Raji (cell line): ENCODE results near the gene PPP1R3G.

Experiments used
- POLR2A ChIP-seq: IDR thresholded peaks from 2 replicates; pipeline ENCODE4 v1.6.1; 2011; ENCODE audit warnings: low read depth, low read length, control low read depth; ENCODE audit not compliant: insufficient read depth

PPP1R3G gene

DNA sequence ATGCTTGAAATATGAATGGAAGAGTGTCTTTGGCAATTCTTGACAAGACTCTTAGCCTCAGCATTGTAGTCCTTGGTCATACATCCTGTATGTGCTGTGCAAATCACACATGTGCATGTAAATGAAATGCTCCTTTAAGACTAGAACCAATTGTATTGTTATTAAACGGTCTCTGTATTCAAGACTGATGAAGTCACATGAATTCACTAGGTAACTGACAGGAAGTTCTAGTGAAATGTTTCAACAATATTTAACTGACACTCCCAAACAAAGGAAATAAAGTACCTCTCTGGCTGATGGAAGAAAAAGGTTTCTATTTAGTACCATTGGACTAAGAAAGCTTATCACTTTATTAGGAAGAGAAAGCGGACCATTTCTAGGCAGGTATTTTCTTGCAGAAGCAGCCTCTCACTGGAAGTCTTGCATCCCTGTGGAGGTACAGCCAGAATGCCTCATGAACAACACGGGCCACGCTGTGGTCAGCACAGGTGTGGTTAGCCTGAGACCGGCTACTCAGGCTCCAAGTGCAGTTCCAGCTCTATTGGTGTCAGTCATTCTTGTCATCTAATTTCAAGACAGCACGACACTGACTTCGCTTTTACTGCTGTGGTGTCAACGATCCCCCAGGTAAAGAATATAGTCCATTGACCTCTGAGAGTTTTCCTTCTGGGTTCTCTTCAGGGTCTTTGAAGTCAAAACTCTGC lies 17.3 kb downstream of the PPP1R3G start:
- no peak for TF ChIP-seq POLR2A

DNA sequence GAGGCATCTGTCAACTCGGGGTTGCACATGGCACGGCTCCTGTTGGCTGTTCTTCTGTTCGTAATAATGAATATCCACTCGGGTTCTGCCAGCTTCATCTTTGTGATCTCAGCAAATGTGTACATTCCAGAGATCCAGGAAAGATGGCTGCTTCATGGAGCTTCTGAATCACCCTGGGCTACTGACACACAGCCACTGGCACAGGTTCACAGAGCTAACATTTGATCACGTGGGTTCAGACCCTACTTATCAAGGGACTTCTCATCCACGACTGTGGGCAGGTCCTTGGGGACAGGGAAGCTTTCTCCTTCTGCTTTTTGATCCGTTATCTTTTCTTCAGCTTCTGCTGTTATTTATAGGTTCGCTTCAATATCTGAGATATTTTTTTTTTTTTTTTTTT lies 18.1 kb downstream of the PPP1R3G start:
- no peak for TF ChIP-seq POLR2A

DNA sequence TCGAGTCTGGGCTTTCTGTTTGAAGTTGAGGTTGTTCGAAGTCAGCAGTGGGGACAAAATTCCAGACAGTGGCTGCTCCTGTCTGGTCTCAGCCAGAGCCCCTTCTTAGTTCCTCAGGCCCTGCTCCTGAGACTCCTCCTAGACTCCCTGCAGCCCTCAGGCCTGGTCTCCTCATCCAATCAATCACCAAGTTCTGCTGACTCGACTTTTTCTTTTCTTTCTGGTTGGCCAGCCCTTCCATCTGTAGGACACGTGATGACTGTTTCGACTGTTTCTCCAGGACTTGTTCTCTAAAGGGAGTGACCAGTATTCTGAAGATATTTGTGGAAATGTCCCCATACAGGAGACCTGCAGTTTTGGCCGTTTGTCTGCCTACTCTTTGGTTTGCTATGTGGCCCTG lies 19.5 kb downstream of the PPP1R3G start:
- no peak for TF ChIP-seq POLR2A

DNA sequence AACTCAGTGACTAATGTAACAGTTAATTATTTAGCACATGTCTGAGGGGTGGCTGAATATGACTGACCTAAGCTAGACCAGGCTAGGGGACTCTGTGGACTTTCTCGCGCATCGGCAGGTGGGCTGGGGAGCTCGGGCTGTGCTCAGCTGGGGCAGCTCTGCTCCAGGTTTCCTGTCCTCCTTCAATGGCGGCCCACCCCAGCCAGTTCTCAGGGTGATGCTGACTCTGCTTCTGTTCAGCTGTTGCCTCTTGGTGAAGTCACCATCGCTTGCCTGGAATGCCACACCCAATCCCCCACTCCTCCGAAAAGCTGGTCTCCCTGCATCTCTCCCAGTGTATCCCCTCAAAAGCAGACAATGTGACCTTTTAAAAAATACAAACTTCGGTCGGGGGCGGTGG lies 20.0 kb downstream of the PPP1R3G start:
- no peak for TF ChIP-seq POLR2A

DNA sequence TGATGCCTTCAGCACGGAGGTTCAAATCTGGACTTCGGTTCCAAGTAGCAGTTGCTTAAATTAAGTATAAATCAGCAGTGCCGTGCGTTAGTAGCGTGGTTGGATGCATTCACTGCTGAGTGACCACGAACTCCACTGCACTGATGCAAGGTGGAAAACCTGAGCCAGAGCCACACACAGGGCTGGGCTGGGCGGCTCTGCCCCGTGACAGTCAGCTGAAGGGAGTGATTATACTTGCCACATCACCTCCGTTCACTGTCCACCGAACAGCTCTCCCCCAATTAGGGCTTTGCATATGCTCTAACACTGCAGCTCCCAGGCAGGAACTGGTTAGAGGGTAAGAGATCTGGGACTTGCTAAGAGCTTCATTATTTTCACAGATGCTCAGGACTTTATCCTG lies 22.2 kb downstream of the PPP1R3G start:
- TF ChIP-seq POLR2A = no peak

DNA sequence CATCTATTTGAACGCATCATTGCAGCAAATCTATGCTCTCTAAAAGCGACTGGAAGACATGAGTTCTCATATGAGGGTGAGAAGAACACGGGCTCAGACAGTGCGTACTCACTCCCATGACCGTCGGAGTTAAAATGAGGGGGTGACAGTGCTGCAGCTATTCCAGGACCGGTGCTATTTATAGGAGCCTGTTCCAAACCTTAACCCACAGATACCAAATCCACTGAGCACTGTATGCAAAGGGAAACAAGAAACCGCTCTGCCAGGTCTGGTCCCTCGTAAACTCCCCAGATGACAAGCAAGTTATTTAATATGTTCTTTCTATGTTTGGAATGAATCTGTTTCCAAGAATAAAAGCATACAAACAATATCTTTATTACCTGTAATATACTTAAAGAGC lies 22.9 kb downstream of the PPP1R3G start:
- TF ChIP-seq POLR2A = no peak

DNA sequence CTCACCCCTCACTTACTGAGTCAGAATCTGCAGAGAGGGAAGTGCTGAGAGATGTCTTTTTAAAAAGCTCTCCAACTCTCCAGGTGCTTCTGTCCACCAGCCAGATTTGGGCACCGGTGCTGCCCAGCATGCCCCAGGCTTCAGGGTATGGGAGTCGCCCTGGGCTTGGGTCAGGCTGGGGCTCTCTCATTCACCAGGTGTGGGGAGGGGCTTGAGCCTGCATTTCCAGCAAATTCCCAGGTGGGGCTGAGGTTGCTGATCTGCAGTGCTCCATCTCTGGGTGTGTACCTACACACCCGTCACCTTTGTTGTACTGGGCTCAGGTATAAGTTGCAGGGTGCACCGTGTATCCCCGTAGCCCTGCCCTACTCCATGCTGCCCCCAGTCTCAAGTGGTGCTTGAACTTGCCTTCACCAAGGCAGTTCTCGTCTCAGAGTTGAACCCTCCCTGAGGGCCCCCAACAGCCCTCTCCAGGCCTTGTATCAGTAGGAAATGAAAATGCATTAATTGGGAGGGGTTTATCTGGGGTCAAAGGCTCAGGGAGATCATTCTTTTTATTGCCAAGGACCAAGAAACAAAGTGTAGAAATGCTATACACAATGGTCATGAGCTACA lies 23.5 kb downstream of the PPP1R3G start:
- no peak for TF ChIP-seq POLR2A

DNA sequence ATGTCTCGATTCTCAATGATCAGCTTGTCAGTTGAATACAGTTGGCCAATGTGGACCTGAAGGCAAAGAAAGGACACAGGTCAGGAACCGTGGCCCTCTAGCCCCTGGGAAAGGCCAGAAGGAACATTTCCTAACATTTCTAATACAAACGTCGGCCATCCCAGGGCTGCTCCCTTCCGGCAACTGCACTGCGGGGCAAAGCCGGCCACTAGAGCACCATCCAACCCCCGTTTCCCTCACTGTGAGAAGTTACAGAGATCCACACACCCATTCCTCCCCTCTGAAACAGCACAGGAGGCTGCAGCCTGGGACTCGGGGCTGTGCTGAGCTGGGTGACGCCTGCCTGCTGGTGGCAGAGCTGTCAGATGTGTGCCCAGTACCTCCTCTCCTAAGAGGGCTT lies 24.3 kb downstream of the PPP1R3G start:
- TF ChIP-seq POLR2A = no peak

DNA sequence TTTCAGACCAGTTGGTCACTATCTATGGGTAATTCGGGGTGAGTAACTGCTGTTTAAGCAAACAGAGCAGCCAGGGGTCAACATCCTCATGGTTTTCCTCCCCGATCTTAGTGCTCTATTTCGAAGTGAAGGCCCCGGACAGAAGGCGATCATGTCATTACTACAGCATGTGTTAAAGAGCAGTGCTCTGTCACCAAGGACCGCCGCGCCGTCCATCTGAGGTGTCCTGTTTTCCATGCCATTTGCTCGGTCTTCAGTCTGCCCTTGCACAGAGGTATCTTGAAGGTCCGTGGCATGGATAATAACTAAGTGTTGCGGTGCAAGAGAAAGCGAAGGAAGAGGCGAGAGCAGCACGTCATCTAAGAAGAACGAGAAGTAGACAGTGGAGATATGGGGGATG lies 25.1 kb downstream of the PPP1R3G start:
- no peak for TF ChIP-seq POLR2A

DNA sequence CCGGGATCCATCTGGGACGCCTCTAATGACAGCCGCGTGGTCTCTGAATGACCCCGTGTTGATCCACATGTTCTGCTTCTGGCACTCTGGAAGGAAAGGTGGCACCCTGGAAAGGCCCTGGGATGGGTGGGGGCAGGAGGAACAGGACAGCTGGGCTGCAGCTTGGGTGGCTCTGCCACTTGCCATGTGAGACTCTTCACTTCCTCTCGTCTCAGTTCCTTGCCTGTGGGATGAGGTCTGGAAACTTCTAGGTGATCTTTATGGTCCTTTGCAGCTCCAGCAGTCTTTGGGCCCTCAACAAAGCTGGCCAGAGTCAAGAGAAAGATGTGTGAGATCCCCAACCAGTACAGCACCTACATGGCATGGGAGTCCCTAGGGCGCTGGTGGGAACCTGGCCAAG lies 26.5 kb downstream of the PPP1R3G start:
- no peak for TF ChIP-seq POLR2A

DNA sequence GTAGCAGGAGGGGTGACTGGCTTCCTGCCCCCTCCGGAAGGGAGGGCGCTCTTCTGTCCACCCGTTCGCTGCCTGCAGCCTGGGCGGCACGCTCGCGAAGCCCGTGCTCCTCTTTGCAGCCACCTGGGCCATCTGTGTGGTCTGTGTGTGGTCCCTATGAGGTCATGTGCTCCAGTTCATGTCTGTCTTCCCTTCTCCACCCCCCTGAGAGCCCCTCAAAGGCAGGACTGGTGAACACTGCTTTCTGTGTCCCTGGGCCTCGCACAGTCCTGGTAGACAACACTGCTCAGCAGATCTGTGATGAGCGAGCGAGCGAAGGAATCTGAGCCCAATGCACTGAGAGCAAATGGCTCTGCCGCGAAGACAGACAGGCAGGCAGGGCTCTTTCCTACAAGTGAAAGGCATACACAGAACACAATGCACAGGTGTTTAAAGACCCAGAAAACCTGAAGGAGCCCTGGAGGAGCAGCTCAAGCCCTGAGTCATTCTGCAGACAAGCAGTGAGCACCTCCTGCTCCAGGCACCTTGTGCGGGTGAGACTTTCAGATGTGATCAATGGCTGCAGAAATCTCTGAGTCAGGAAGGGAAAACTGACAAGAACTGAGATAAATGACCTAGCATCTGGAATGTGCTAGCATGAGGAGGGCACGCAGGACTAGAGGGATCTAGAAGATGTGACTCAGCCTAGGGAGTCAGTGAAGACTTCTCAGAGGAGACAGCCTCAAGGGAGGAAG lies 27.1 kb downstream of the PPP1R3G start:
- no peak for TF ChIP-seq POLR2A

DNA sequence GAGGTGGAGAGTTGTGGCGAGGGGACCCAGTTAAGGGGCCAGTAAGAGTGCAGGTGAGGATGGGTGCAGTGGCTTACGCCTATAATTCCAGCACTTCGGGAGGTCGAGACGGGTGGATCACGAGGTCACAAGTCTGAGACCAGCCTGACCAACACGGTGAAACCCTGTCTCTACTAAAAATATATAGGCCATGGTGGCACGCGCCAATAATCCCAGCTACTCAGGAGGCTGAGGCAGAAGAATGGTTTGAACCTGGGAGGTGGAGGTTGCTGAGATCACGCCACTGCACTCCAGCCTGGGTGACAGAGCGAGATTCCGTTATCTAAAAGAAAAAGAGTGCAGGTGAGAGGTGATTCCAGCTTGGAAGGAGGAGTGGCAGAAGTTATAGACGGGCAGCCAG lies 28.0 kb downstream of the PPP1R3G start:
- no peak for TF ChIP-seq POLR2A

DNA sequence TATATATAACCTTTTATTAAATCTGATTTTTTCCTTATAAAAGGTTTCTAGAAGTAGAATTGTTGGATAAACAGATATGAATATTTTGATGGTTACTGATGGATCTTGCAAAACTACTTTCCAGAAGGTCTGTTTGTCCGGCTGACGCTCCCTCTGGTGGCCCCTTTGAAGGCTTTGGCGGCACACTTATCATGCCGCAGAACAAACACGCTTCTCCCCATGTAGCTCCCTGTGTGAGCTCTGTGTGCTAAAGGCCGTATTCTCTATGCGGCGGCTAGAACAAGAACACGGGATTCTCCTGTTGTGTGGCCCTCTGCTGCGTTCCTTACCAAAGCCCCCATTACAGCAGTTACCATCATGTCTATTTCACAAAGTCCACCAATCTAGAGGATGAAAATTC lies 30.0 kb downstream of the PPP1R3G start:
- no peak for TF ChIP-seq POLR2A

DNA sequence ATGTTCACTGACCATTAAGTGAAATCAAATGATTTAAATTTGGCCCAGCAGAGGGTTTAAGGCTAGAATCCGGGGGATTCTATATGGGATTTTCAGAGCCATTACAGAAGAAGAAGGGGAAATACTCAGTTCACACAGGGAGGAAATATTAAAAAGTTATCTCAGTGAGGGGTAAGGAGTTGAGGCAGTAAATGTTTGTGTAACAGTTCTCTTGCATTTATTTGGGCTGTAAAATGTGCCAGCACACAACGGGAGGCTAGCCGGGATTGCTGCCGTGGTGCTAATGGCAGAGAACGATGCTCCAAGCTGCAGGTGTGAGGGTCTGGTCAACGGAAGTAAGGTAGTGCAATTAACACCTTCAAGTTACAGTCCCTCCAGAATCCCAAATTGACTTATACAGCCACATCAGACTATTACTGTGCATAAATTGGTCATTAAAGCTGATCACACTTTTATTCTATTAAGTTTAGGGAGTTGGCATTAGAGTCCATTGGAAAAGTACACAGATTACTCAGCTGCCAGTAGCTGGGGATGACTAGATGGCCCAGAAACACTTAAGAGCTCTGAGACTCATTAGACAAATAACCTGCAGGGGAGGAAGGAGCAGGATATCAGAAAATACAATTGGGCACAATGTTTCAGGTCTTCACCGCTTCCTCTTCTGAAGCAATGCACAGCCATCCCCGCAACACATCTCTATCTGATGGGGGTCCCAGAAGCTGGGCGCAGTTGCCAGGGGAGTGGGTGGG lies 31.3 kb downstream of the PPP1R3G start:
- no peak for TF ChIP-seq POLR2A

DNA sequence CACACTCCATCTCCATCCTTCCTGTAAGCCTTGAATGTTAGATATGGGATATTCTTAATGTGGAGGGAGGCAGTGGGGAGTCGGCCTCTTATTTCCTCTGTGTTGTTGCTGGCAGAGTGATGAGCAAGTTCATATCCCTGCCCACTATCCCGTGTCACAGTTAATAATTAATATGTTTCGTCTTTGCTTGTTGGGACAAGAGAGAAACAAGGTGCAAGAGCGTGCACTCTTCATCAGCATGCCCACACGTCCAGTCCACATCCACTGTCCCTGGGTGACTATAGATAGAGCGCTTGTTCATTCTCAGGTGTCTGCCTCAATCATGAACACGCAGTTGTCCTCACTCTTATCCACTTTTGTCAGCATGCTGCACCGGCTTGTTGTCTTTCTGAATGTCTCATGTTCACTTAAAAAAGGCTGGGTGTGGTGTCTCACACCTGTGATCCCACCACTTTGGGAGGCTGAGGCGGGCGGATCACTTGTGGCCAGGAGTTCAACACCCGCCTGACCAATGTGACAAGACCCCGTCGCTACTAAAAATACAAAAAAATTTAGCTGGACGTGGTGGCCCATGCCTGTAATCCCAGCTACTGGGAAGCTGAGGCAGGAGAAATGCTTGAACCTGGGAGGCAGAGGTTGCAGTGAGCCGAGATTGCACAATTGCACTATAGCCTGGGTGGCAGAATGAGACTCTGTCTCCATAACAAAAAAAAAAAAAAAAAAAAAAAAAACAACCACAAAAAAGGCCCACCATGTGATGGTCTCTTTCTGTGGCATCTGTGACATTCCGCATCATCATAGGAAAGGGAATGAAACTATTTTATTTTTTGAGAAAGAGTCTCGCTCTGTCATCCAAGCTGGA lies 34.2 kb downstream of the PPP1R3G start:
- no peak for TF ChIP-seq POLR2A

DNA sequence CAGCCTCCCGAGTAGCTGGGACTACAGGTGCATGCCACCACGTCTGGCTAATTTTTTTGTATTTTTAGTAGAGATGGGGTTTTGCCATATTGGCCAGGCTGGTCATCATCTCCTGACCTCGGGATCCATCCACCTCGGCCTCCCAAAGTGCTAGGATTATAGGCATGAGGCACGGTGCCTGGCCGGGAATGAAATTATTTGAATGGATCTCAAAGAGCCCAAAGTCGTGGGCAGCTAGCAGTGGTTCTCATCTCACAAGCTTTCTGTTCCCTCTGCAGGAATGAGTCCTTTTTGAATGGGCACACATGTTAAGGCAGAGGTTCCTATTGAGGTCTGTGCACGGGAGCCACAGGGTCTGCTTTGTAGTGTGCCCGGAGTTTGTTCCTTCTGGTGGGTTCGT lies 34.9 kb downstream of the PPP1R3G start:
- no peak for TF ChIP-seq POLR2A
